ENCODE results near the gene NUDT15.

DNA sequence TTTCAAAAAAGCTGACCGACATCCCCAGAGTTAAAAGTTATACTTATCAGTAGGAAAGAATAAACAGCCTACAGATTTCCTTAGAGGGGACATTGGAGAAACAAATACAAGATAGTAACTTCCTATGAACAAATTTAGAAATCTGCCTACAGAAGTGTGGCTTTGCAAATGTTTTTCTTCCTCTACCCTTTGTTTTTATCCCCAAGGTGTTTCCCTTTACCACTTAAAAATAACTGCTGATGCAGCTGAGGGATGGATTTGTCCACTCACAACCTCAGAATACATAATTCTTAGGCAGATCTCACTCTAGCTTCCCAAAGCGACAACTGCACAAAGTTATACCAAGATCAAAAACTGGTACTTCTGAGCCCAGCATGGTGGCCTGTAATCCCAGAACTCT is 36.5 kb downstream of the NUDT15 start:
- TF ChIP-seq, protein P1, sequence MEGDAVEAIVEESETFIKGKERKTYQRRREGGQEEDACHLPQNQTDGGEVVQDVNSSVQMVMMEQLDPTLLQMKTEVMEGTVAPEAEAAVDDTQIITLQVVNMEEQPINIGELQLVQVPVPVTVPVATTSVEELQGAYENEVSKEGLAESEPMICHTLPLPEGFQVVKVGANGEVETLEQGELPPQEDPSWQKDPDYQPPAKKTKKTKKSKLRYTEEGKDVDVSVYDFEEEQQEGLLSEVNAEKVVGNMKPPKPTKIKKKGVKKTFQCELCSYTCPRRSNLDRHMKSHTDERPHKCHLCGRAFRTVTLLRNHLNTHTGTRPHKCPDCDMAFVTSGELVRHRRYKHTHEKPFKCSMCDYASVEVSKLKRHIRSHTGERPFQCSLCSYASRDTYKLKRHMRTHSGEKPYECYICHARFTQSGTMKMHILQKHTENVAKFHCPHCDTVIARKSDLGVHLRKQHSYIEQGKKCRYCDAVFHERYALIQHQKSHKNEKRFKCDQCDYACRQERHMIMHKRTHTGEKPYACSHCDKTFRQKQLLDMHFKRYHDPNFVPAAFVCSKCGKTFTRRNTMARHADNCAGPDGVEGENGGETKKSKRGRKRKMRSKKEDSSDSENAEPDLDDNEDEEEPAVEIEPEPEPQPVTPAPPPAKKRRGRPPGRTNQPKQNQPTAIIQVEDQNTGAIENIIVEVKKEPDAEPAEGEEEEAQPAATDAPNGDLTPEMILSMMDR (IDR thresholded peaks at IDR 0.05; ENCODE audit: insufficient read depth, low read length, poor library complexity, severe bottlenecking), result no peak
- no peak for TF ChIP-seq EZH2phosphoT487 (conservative IDR thresholded peaks at IDR 0.05; ENCODE audit: low read length)
